Measurements from ENCODE around the gene PRICKLE3.
A peak's percentile ranks its signal among the peaks of the same experiment; 100 is the strongest.

The PRICKLE3 gene

GRCh38 chrX:49171752-49172279, 14.4 kb downstream of the PRICKLE3 start, which contains the start of gene PLP2:
Gene PLP2 (plus strand): TSS chrX:49171898. CDS start chrX:49172001, 103 bp downstream.
- Mint-ChIP-seq H3K4me1 (peaks cover 9% of the 10 kb centered on the region), H3K9me3 (peaks cover 15% of the 10 kb centered on the region), H3K36me3 (ENCODE audit: low read depth) (peaks cover 10% of the 10 kb centered on the region), H3K27ac (peak within 1 kb of the TSS in 1 of 3 experiments; percentile 28), H3K4me3 (peak within 1 kb of the TSS; percentile 70 to 82 (median 81)), H3K27me3 (ENCODE audit: low read depth) (peaks cover 26% of the 10 kb centered on the region)
- TF ChIP-seq CTCF (IDR thresholded peaks at IDR 0.05; ENCODE audit: unreplicated experiment in 3 of 3): no peak

- H3K27me3 Mint-ChIP-seq (ENCODE audit: low read depth): peaks cover 23% of the 10 kb centered on the region
- H3K36me3 Mint-ChIP-seq (ENCODE audit: low read depth): no peaks in the 10 kb centered on the region
- H3K9me3 Mint-ChIP-seq: peaks cover 8% of the 10 kb centered on the region
- H3K4me3 Mint-ChIP-seq: peak overlapping the region; percentile 52 to 63 (median 57)
- peak overlapping the region; percentile 31 to 83 (median 73) for H3K27ac Mint-ChIP-seq
- TF ChIP-seq CTCF (IDR thresholded peaks at IDR 0.05; ENCODE audit: unreplicated experiment in 3 of 3): no peak
- peaks cover 19% of the 10 kb centered on the region for H3K4me1 Mint-ChIP-seq
Observed at GRCh38 chrX:49167740-49168108, 18.4 kb downstream of the PRICKLE3 start.

GRCh38 chrX:49166914-49167739, 19.0 kb downstream of the PRICKLE3 start:
- peaks cover 6% of the 10 kb centered on the region for H3K9me3 Mint-ChIP-seq
- peaks cover 17% of the 10 kb centered on the region for H3K27me3 Mint-ChIP-seq (ENCODE audit: low read depth)
- peaks cover 19% of the 10 kb centered on the region for H3K4me1 Mint-ChIP-seq
- TF ChIP-seq CTCF (IDR thresholded peaks at IDR 0.05; ENCODE audit: unreplicated experiment in 3 of 3): no peak
- peak overlapping the region; percentile 57 to 90 (median 83) for H3K27ac Mint-ChIP-seq
- peak overlapping the region; percentile 77 to 84 (median 83) for H3K4me3 Mint-ChIP-seq
- H3K36me3 Mint-ChIP-seq (ENCODE audit: low read depth): no peaks in the 10 kb centered on the region

GRCh38 chrX:49165901-49166881, 20.0 kb downstream of the PRICKLE3 start:
- peak in 1 of 3 experiments; percentile 31 for TF ChIP-seq CTCF (IDR thresholded peaks at IDR 0.05; ENCODE audit: unreplicated experiment in 3 of 3)

GRCh38 chrX:49164589-49165360, 21.4 kb downstream of the PRICKLE3 start:
- no peak for TF ChIP-seq CTCF (IDR thresholded peaks at IDR 0.05; ENCODE audit: unreplicated experiment in 3 of 3)
- peaks cover 6% of the 10 kb centered on the region for H3K9me3 Mint-ChIP-seq

More at GRCh38 chrX:49165901-49166881, 20.0 kb downstream of the PRICKLE3 start:
- Mint-ChIP-seq H3K4me3 (peak overlapping the region; percentile 77 to 84 (median 83)), H3K4me1 (peaks cover 19% of the 10 kb centered on the region), H3K9me3 (peaks cover 6% of the 10 kb centered on the region), H3K36me3 (ENCODE audit: low read depth) (no peaks in the 10 kb centered on the region), H3K27ac (peak overlapping the region; percentile 57 to 90 (median 83)), H3K27me3 (ENCODE audit: low read depth) (peaks cover 16% of the 10 kb centered on the region)

More at GRCh38 chrX:49164589-49165360, 21.4 kb downstream of the PRICKLE3 start:
- Mint-ChIP-seq H3K27ac (peak overlapping the region; percentile 71 to 94 (median 87)), H3K36me3 (ENCODE audit: low read depth) (no peaks in the 10 kb centered on the region), H3K4me1 (peaks cover 19% of the 10 kb centered on the region), H3K27me3 (ENCODE audit: low read depth) (peaks cover 10% of the 10 kb centered on the region), H3K4me3 (peak overlapping the region; percentile 75 to 80 (median 77))
